BLaER1 (cell line): ENCODE data around the gene EDNRB.

Source experiments
- H3K27ac ChIP-seq: shearing (Covaris generic); formaldehyde crosslinking; 2 replicates; pipeline ENCODE4 v1.8.1; 2022
- H3K27me3 ChIP-seq: shearing (Covaris generic); formaldehyde crosslinking; 2 replicates; pipeline ENCODE4 v1.8.1; 2022
- H3K36me3 ChIP-seq: shearing (Covaris generic); formaldehyde crosslinking; 2 replicates; pipeline ENCODE4 v1.8.1; 2022
- H3K4me1 ChIP-seq: shearing (Covaris generic); formaldehyde crosslinking; 2 replicates; pipeline ENCODE4 v1.8.1; 2022
- H3K4me2 ChIP-seq: shearing (Covaris generic); formaldehyde crosslinking; 2 replicates; pipeline ENCODE4 v1.8.1; 2022
- H3K4me3 ChIP-seq: shearing (Covaris generic); formaldehyde crosslinking; 2 replicates; pipeline ENCODE4 v1.8.1; 2022
- H3K9ac ChIP-seq: shearing (Covaris generic); formaldehyde crosslinking; 2 replicates; pipeline ENCODE4 v1.8.1; 2022
- H3K9me3 ChIP-seq: shearing (Covaris generic); formaldehyde crosslinking; 2 replicates; pipeline ENCODE4 v1.8.1; 2022
- H4K20me1 ChIP-seq: shearing (Covaris generic); formaldehyde crosslinking; 2 replicates; pipeline ENCODE4 v1.8.1; 2022
- Cebpa-rat ChIP-seq: shearing (Covaris generic); IDR thresholded peaks from 2 replicates; pipeline ENCODE4 v1.8.1; 2022

EDNRB gene

GRCh38 chr13:77919246-77919920, 752 bp upstream of the EDNRB start:
- no peak overlapping the region for H3K27ac ChIP-seq
- H3K4me2 ChIP-seq = no peak overlapping the region
- no peak for TF ChIP-seq Cebpa-rat
- no peaks in the 10 kb centered on the region for H3K36me3 ChIP-seq
- H3K9me3 ChIP-seq = peaks cover 19% of the 10 kb centered on the region
- H3K27me3 ChIP-seq = no peaks in the 10 kb centered on the region
- H3K9ac ChIP-seq = no peak overlapping the region
- H3K4me3 ChIP-seq = no peak overlapping the region
- no peaks in the 10 kb centered on the region for H3K4me1 ChIP-seq
- no peaks in the 10 kb centered on the region for H4K20me1 ChIP-seq

GRCh38 chr13:77916488-77916887, 2.1 kb downstream of the EDNRB start:
- no peak for TF ChIP-seq Cebpa-rat
- Histone ChIP-seq H3K9ac (no peak overlapping the region), H3K4me1 (no peaks in the 10 kb centered on the region), H3K36me3 (no peaks in the 10 kb centered on the region), H3K27me3 (no peaks in the 10 kb centered on the region), H3K27ac (no peak overlapping the region), H3K4me3 (no peak overlapping the region), H3K4me2 (no peak overlapping the region), H3K9me3 (peaks cover 19% of the 10 kb centered on the region), H4K20me1 (no peaks in the 10 kb centered on the region)

GRCh38 chr13:77915686-77916085, 2.9 kb downstream of the EDNRB start:
- no peaks in the 10 kb centered on the region for H3K36me3 ChIP-seq
- peaks cover 19% of the 10 kb centered on the region for H3K9me3 ChIP-seq
- H3K4me1 ChIP-seq = no peaks in the 10 kb centered on the region
- no peaks in the 10 kb centered on the region for H3K27me3 ChIP-seq
- H4K20me1 ChIP-seq = no peaks in the 10 kb centered on the region
- no peak overlapping the region for H3K4me2 ChIP-seq
- no peak for TF ChIP-seq Cebpa-rat
- H3K9ac ChIP-seq = no peak overlapping the region
- no peak overlapping the region for H3K4me3 ChIP-seq
- no peak overlapping the region for H3K27ac ChIP-seq

- no peaks in the 10 kb centered on the region for H4K20me1 ChIP-seq
- H3K36me3 ChIP-seq = no peaks in the 10 kb centered on the region
- H3K27ac ChIP-seq = no peak overlapping the region
- H3K4me2 ChIP-seq = no peak overlapping the region
- H3K27me3 ChIP-seq = no peaks in the 10 kb centered on the region
- peaks cover 2% of the 10 kb centered on the region for H3K9me3 ChIP-seq
- no peak for TF ChIP-seq Cebpa-rat
- no peak overlapping the region for H3K9ac ChIP-seq
- H3K4me3 ChIP-seq = no peak overlapping the region
- H3K4me1 ChIP-seq = no peaks in the 10 kb centered on the region
These were observed 5.6 kb downstream of the EDNRB start for GRCh38 chr13:77913003-77913402.

GRCh38 chr13:77911751-77912150, 6.9 kb downstream of the EDNRB start:
- Histone ChIP-seq H3K27me3 (no peaks in the 10 kb centered on the region), H3K9me3 (no peaks in the 10 kb centered on the region), H3K27ac (no peak overlapping the region), H4K20me1 (no peaks in the 10 kb centered on the region), H3K36me3 (no peaks in the 10 kb centered on the region), H3K4me3 (no peak overlapping the region), H3K4me2 (no peak overlapping the region), H3K4me1 (no peaks in the 10 kb centered on the region), H3K9ac (no peak overlapping the region)
- TF ChIP-seq Cebpa-rat = no peak

- Histone ChIP-seq H3K4me1 (no peaks in the 10 kb centered on the region), H3K9me3 (no peaks in the 10 kb centered on the region), H3K36me3 (no peaks in the 10 kb centered on the region), H3K27me3 (no peaks in the 10 kb centered on the region), H3K27ac (no peak overlapping the region), H3K9ac (no peak overlapping the region), H3K4me3 (no peak overlapping the region), H4K20me1 (no peaks in the 10 kb centered on the region), H3K4me2 (no peak overlapping the region)
- no peak for TF ChIP-seq Cebpa-rat
These were observed 8.8 kb downstream of the EDNRB start for GRCh38 chr13:77909827-77910226.

- H3K4me1 ChIP-seq = no peaks in the 10 kb centered on the region
- H3K4me3 ChIP-seq = no peak overlapping the region
- no peaks in the 10 kb centered on the region for H3K9me3 ChIP-seq
- H3K9ac ChIP-seq = no peak overlapping the region
- H3K4me2 ChIP-seq = no peak overlapping the region
- H3K27me3 ChIP-seq = no peaks in the 10 kb centered on the region
- no peaks in the 10 kb centered on the region for H3K36me3 ChIP-seq
- no peaks in the 10 kb centered on the region for H4K20me1 ChIP-seq
- no peak overlapping the region for H3K27ac ChIP-seq
- no peak for TF ChIP-seq Cebpa-rat
These were observed 10.1 kb downstream of the EDNRB start for GRCh38 chr13:77908531-77908930.

GRCh38 chr13:77907666-77908341, 10.8 kb downstream of the EDNRB start:
- Histone ChIP-seq H3K4me2 (no peak overlapping the region), H3K9ac (no peak overlapping the region), H4K20me1 (no peaks in the 10 kb centered on the region), H3K4me1 (no peaks in the 10 kb centered on the region), H3K27ac (no peak overlapping the region), H3K36me3 (no peaks in the 10 kb centered on the region), H3K27me3 (no peaks in the 10 kb centered on the region), H3K4me3 (no peak overlapping the region), H3K9me3 (peaks cover 3% of the 10 kb centered on the region; the same call in 1 of the 2 replicates)
- no peak for TF ChIP-seq Cebpa-rat

GRCh38 chr13:77904031-77904430, 14.6 kb downstream of the EDNRB start:
- Histone ChIP-seq H3K9me3 (peaks cover 11% of the 10 kb centered on the region; the same call in 1 of the 2 replicates), H4K20me1 (no peaks in the 10 kb centered on the region), H3K27me3 (no peaks in the 10 kb centered on the region), H3K9ac (no peak overlapping the region), H3K4me3 (no peak overlapping the region), H3K27ac (no peak overlapping the region), H3K4me1 (no peaks in the 10 kb centered on the region), H3K4me2 (no peak overlapping the region), H3K36me3 (no peaks in the 10 kb centered on the region)
- no peak for TF ChIP-seq Cebpa-rat

GRCh38 chr13:77903435-77903834, 15.2 kb downstream of the EDNRB start:
- Histone ChIP-seq H4K20me1 (no peaks in the 10 kb centered on the region), H3K9ac (no peak overlapping the region), H3K4me3 (no peak overlapping the region), H3K4me2 (no peak overlapping the region), H3K36me3 (no peaks in the 10 kb centered on the region), H3K9me3 (peaks cover 11% of the 10 kb centered on the region; the same call in 1 of the 2 replicates), H3K27ac (no peak overlapping the region), H3K4me1 (no peaks in the 10 kb centered on the region), H3K27me3 (no peaks in the 10 kb centered on the region)
- no peak for TF ChIP-seq Cebpa-rat
